Neural cell (in vitro differentiated cells): ENCODE measurements around the gene KRT14.

Experiments used
- CTCF ChIP-seq: fragments of 450-650 bp; IDR thresholded peaks from 2 replicates; pipeline ENCODE4 v1.5.1; 2014; ENCODE audit warnings: antibody characterized with exemption, mild to moderate bottlenecking, moderate library complexity; ENCODE audit not compliant: poor library complexity, severe bottlenecking
- EZH2 ChIP-seq: fragments of 200-600, 300-800 bp; shearing (Covaris generic), sonication (generic); IDR thresholded peaks from 2 replicates; pipeline ENCODE4 v1.6.1; 2014; ENCODE audit warnings: antibody characterized with exemption, low read length, borderline replicate concordance, mild to moderate bottlenecking; ENCODE audit not compliant: insufficient read depth, poor library complexity, severe bottlenecking
- SMC3 ChIP-seq: fragments of 450-650 bp; conservative IDR thresholded peaks from 2 replicates; pipeline ENCODE4 v1.6.1; 2014; ENCODE audit warnings: antibody characterized with exemption, mild to moderate bottlenecking, moderate library complexity; ENCODE audit not compliant: poor library complexity
- TAF1 ChIP-seq: IDR thresholded peaks from 2 replicates; pipeline ENCODE4 v1.6.1; 2012; ENCODE audit warnings: low read depth

GRCh38 chr17:41620583-41621434 lies 34.1 kb upstream of the KRT14 start:
- TF ChIP-seq CTCF (no peak), EZH2 (no peak), TAF1 (no peak), SMC3 (no peak)
